ENCODE data around the gene EXTL1.

- no peak for TF ChIP-seq SMARCA5 (IDR thresholded peaks at IDR 0.05)
- no peak for TF ChIP-seq CTCF (IDR thresholded peaks at IDR 0.05 in 2 of 3, conservative IDR thresholded peaks at IDR 0.05 in 1 of 3; ENCODE audit: control insufficient read depth in 2 of 3, extremely low read depth in 1 of 3, insufficient read depth in 1 of 3, low read depth in 3 of 3, low read length in 3 of 3)
- no peak for TF ChIP-seq GATAD2B (conservative IDR thresholded peaks at IDR 0.05; ENCODE audit: low read depth)
- no peak for TF ChIP-seq NR2C2 (IDR thresholded peaks at IDR 0.05; ENCODE audit: borderline replicate concordance, control insufficient read depth, insufficient read length, low read depth)
- TF ChIP-seq SP1 (IDR thresholded peaks at IDR 0.05; ENCODE audit: low read depth, low read length): no peak
- TF ChIP-seq PAX5 (IDR thresholded peaks at IDR 0.05; ENCODE audit: borderline replicate concordance, low read depth, low read length): no peak
- no peak for TF ChIP-seq HDAC2 (IDR thresholded peaks at IDR 0.05)
- TF ChIP-seq TAF1 (IDR thresholded peaks at IDR 0.05; ENCODE audit: borderline replicate concordance, low read depth, low read length): no peak
- TF ChIP-seq ZNF384 (IDR thresholded peaks at IDR 0.05; ENCODE audit: borderline replicate concordance, low read depth, low read length): no peak
- no peak for TF ChIP-seq E2F8 (IDR thresholded peaks at IDR 0.05; ENCODE audit: low read depth, partially characterized antibody)
Observed at GRCh38 chr1:26050248-26050640, 28.7 kb downstream of the EXTL1 start.

Data from GM12878 (cell line).